ENCODE results near the gene CAVIN1. TPM values are rescaled to one million over a fixed set of nuclear protein-coding genes. Genes with fewer than 3 reads are reported as not detected.
"Not testable (repeated sequence)": the region's sequence is repeated elsewhere in the genome, so short reads cannot be mapped to it uniquely, and the experiment has no call there.

CAVIN1 gene
- total and polyA plus RNA-seq, 4 donors, result 110 to 277 (median 159) TPM

- Histone ChIP-seq H3K4me3 (no peak overlapping the region), H3K9me3 (ENCODE audit: control insufficient read depth in 4 of 4, insufficient read depth in 3 of 4, low read length in 3 of 4) (no peaks in the 10 kb centered on the region), H3K36me3 (ENCODE audit: control insufficient read depth in 4 of 4, insufficient read depth in 4 of 4, low read length in 4 of 4) (no peaks in the 10 kb centered on the region), H3K9ac (ENCODE audit: insufficient read depth in 1 of 2, low read length in 2 of 2) (no peak overlapping the region), H3K27me3 (ENCODE audit: control insufficient read depth in 3 of 3, insufficient read depth in 3 of 3, low read length in 2 of 3) (no peaks in the 10 kb centered on the region), H3K4me1 (ENCODE audit: control insufficient read depth in 5 of 5, insufficient read depth in 5 of 5, low read length in 5 of 5) (peaks cover 2 to 20% (median 7%) of the 10 kb centered on the region in 5 donors), H3K27ac (ENCODE audit: low read depth in 1 of 2, low read length in 1 of 2) (no peak overlapping the region)
- no peak for ATAC-seq (ENCODE audit: insufficient read depth, low FRiP score)
- WGBS, 2 donors, result 31 to 58% methylated on average over 2 of the region's 2 CpGs
- TF ChIP-seq CTCF (IDR thresholded peaks at IDR 0.05; ENCODE audit: control extremely low read depth, extremely low read depth), result no peak
- no peak for DNase-seq
Measured at GRCh38 chr17:42453439-42453838, 30.4 kb upstream of the CAVIN1 start.

DNA sequence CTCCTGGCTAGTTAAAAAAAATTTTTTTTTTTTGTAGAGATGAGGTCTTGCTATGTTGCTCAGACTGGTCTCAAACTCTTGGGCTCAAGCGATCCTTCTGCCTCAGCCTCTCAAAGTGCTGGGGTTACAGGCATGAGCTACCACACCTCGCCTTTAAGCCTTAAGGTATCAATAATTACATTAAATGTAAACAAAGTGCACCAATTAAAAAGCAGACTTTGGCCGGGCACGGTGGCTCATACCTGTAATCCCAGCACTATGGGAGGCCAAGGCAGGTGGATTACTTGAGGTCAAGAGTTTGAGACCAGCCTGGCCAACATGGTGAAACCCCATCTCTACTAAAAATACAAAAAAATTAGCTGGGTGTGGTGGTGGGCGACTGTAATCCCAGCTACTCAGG, 28.2 kb upstream of the CAVIN1 start:
- 94 to 96% methylated on average over 5 of the region's 5 CpGs for WGBS, 2 donors
- ATAC-seq (ENCODE audit: insufficient read depth, low FRiP score); H3K36me3 ChIP-seq (ENCODE audit: control insufficient read depth in 4 of 4, insufficient read depth in 4 of 4, low read length in 4 of 4); H3K27me3 ChIP-seq (ENCODE audit: control insufficient read depth in 3 of 3, insufficient read depth in 3 of 3, low read length in 2 of 3); H3K4me1 ChIP-seq (ENCODE audit: control insufficient read depth in 5 of 5, insufficient read depth in 5 of 5, low read length in 5 of 5); H3K9ac ChIP-seq (ENCODE audit: insufficient read depth in 1 of 2, low read length in 2 of 2); H3K4me3 ChIP-seq; H3K27ac ChIP-seq (ENCODE audit: low read depth in 1 of 2, low read length in 1 of 2); DNase-seq; H3K9me3 ChIP-seq (ENCODE audit: control insufficient read depth in 4 of 4, insufficient read depth in 3 of 4, low read length in 3 of 4): not testable (repeated sequence)

DNA sequence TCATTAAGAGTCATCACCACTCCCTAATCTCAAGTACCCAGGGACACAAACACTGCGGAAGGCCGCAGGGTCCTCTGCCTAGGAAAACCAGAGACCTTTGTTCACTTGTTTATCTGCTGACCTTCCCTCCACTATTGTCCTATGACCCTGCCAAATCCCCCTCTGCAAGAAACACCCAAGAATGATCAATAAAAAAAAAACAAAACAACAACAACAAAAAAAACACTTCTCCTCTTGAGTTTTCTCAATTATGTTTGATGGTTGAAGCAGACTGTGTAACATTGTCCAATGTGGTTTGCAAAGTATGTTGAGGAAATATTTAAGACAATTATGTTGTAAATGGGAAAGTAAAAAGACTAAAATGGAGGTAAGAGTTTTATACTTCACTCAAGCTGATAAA, 26.8 kb upstream of the CAVIN1 start:
- ATAC-seq (ENCODE audit: insufficient read depth, low FRiP score); H3K36me3 ChIP-seq (ENCODE audit: control insufficient read depth in 4 of 4, insufficient read depth in 4 of 4, low read length in 4 of 4); H3K27me3 ChIP-seq (ENCODE audit: control insufficient read depth in 3 of 3, insufficient read depth in 3 of 3, low read length in 2 of 3); DNase-seq; H3K9me3 ChIP-seq (ENCODE audit: control insufficient read depth in 4 of 4, insufficient read depth in 3 of 4, low read length in 3 of 4); H3K4me3 ChIP-seq; H3K27ac ChIP-seq (ENCODE audit: low read depth in 1 of 2, low read length in 1 of 2); H3K9ac ChIP-seq (ENCODE audit: insufficient read depth in 1 of 2, low read length in 2 of 2); H3K4me1 ChIP-seq (ENCODE audit: control insufficient read depth in 5 of 5, insufficient read depth in 5 of 5, low read length in 5 of 5): not testable (repeated sequence)
- no CpG with 5 or more reads among the region's 2 CpGs for WGBS, 2 donors

DNA sequence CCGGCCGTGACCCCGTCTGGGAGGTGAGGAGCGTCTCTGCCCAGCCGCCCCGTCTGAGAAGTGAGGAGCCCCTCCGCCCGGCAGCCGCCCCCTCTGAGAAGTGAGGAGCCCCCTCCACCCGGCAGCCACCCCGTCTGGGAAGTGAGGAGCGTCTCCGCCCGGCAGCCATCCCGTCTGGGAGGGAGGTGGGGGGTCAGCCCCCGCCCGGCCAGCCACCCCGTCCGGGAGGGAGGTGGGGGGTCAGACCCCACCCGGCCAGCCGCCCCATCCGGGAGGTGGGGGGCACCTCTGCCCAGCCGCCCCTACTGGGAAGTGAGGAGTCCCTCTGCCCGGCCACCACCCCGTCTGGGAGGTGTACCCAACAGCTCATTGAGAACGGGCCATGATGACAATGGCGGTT, 26.1 kb upstream of the CAVIN1 start:
- H3K9ac ChIP-seq (ENCODE audit: insufficient read depth in 1 of 2, low read length in 2 of 2); H3K27me3 ChIP-seq (ENCODE audit: control insufficient read depth in 3 of 3, insufficient read depth in 3 of 3, low read length in 2 of 3); H3K27ac ChIP-seq (ENCODE audit: low read depth in 1 of 2, low read length in 1 of 2); H3K9me3 ChIP-seq (ENCODE audit: control insufficient read depth in 4 of 4, insufficient read depth in 3 of 4, low read length in 3 of 4); H3K4me1 ChIP-seq (ENCODE audit: control insufficient read depth in 5 of 5, insufficient read depth in 5 of 5, low read length in 5 of 5); ATAC-seq (ENCODE audit: insufficient read depth, low FRiP score); H3K4me3 ChIP-seq; DNase-seq; H3K36me3 ChIP-seq (ENCODE audit: control insufficient read depth in 4 of 4, insufficient read depth in 4 of 4, low read length in 4 of 4): not testable (repeated sequence)
- WGBS, 2 donors, result 97 to 98% methylated on average over 22 to 24 of the region's 27 CpGs

DNA sequence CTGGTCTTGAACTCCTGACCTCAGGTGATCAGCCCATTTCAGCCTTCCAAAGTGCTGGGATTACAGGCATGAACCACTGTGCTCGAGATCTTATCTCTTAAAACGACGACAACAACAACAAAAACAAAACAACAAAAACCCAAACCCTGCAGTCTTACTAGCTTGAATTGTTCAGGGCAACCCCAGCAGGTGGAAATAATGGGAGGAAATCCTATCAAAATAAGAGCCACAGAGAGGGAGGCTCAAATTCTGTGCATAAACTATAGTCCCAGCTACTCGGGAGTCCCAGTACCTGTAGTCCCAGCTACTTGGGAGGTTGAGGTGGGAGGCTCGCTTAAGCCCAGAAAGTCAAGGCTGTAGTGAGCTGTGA, 19.1 kb upstream of the CAVIN1 start:
- Histone ChIP-seq H3K27ac (ENCODE audit: low read depth in 1 of 2, low read length in 1 of 2) (no peak overlapping the region), H3K4me1 (ENCODE audit: control insufficient read depth in 5 of 5, insufficient read depth in 5 of 5, low read length in 5 of 5) (no peaks in the 10 kb centered on the region), H3K9ac (ENCODE audit: insufficient read depth in 1 of 2, low read length in 2 of 2) (no peak overlapping the region), H3K4me3 (no peak overlapping the region), H3K27me3 (ENCODE audit: control insufficient read depth in 3 of 3, insufficient read depth in 3 of 3, low read length in 2 of 3) (no peaks in the 10 kb centered on the region), H3K36me3 (ENCODE audit: control insufficient read depth in 4 of 4, insufficient read depth in 4 of 4, low read length in 4 of 4) (no peaks in the 10 kb centered on the region), H3K9me3 (ENCODE audit: control insufficient read depth in 4 of 4, insufficient read depth in 3 of 4, low read length in 3 of 4) (no peaks in the 10 kb centered on the region)
- 37 to 56% methylated on average over 5 of the region's 5 CpGs for WGBS, 2 donors
- ATAC-seq (ENCODE audit: insufficient read depth, low FRiP score) (no peak), DNase-seq (no peak)
- no peak for TF ChIP-seq CTCF (IDR thresholded peaks at IDR 0.05; ENCODE audit: control extremely low read depth, extremely low read depth)

Data from lung (tissue), 12 donors.